ENCODE results near the gene METTL18. TPM values are rescaled to one million over a fixed set of nuclear protein-coding genes. Genes with fewer than 3 reads are reported as not detected.

The METTL18 gene
- total RNA-seq, 1 experiment from 2014 or later: 4.1 TPM

DNA sequence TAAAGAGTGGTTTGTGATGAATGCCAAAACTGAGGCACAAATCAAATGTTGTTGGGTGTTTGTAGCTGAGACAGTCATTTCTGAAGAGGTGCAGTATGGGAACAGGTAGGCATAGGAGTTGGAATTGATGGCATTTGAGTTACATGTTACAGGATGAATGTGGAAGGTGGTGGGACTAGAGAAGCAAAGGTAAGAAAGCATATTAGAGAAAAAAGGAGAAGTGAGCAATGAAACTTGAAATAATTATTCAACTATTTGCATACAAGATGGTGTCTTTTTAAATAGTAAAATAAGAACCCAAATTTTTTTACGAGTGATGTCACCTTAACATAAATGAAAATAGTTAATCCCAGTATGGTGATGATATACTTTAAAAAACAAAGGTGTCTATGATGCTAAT lies 40.2 kb upstream of the METTL18 start:
- no TSS peak for BruUV-seq (replicated peaks)
- no peaks in the 10 kb centered on the region for H3K27me3 ChIP-seq (ENCODE audit: control insufficient read depth, insufficient read depth, low read length)
- no peak overlapping the region for H3K27ac ChIP-seq (ENCODE audit: low read length)
- in situ Hi-C loops (cut with HindIII; ENCODE audit: low pct_unique_long_range_greater_than_20kb, low sequenced_read_pairs) (no loop called here), intact Hi-C loops (cut with micrococcal nuclease; ENCODE audit: unreplicated experiment) (no loop called here)
- no peak overlapping the region for H3K4me3 ChIP-seq (ENCODE audit: low read depth in 2 of 2, low read length in 2 of 2)
- H3K36me3 ChIP-seq (ENCODE audit: control insufficient read depth, insufficient read depth, low read length): peaks cover 13% of the 10 kb centered on the region; the same call in 1 of the 2 replicates
- no peak for TF ChIP-seq TCF7L2 (IDR thresholded peaks at IDR 0.05; ENCODE audit: low read depth, low read length)
- TF ChIP-seq, protein P1, sequence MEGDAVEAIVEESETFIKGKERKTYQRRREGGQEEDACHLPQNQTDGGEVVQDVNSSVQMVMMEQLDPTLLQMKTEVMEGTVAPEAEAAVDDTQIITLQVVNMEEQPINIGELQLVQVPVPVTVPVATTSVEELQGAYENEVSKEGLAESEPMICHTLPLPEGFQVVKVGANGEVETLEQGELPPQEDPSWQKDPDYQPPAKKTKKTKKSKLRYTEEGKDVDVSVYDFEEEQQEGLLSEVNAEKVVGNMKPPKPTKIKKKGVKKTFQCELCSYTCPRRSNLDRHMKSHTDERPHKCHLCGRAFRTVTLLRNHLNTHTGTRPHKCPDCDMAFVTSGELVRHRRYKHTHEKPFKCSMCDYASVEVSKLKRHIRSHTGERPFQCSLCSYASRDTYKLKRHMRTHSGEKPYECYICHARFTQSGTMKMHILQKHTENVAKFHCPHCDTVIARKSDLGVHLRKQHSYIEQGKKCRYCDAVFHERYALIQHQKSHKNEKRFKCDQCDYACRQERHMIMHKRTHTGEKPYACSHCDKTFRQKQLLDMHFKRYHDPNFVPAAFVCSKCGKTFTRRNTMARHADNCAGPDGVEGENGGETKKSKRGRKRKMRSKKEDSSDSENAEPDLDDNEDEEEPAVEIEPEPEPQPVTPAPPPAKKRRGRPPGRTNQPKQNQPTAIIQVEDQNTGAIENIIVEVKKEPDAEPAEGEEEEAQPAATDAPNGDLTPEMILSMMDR (IDR thresholded peaks at IDR 0.05): no peak
- TF ChIP-seq POLR2AphosphoS5 (IDR thresholded peaks at IDR 0.05; ENCODE audit: low read depth, low read length): no peak
- ChIA-PET POLR2A (no interaction called here), CTCF (no interaction called here)
- ATAC-seq: no peak
- H3K9me3 ChIP-seq (ENCODE audit: control insufficient read depth, insufficient read depth, low read depth, low read length): no peaks in the 10 kb centered on the region
- H3K4me1 ChIP-seq (ENCODE audit: control insufficient read depth, insufficient read depth, low read length): no peaks in the 10 kb centered on the region
- DNase-seq (ENCODE audit: low read depth, low spot score): no peak

DNA sequence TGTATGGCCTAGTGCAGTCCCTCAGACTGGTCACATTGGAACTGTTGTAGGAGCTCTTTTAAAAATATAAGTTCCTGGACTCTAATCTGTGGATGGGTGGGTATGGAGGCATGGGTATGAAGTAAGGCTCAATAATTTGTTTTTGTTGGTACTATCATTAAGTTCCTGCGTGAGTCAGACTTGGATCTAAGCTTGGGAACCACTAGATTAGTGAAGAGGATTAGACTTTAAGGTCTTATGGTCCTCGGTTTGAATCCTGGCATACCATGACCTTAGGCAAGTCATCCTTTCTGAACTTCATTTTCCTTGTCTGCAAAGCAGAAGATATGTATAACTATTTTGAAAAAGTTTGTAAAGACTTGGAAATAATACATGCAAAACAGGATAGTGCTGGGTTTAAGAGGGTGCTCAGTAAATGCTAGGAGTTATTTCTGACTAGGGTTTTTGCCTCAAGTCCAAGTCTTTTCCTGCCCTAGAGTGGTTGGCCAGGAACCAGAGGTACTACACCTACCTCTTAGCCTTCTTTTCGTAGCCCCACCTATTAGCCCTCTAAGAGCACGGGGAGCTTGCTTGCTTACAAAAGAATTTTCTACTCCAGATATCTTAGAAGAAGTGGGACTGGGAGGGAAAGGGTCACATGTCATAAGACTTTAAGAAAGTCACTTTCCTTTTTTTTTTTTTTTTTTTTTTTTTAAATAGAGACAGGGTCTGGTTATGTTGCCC lies 38.6 kb upstream of the METTL18 start:
- Histone ChIP-seq H3K27me3 (ENCODE audit: control insufficient read depth, insufficient read depth, low read length) (no peaks in the 10 kb centered on the region), H3K9me3 (ENCODE audit: control insufficient read depth, insufficient read depth, low read depth, low read length) (no peaks in the 10 kb centered on the region), H3K36me3 (ENCODE audit: control insufficient read depth, insufficient read depth, low read length) (peaks cover 14% of the 10 kb centered on the region; the same call in 1 of the 2 replicates), H3K4me1 (ENCODE audit: control insufficient read depth, insufficient read depth, low read length) (no peaks in the 10 kb centered on the region), H3K4me3 (ENCODE audit: low read depth in 2 of 2, low read length in 2 of 2) (no peak overlapping the region), H3K27ac (ENCODE audit: low read length) (no peak overlapping the region)
- intact Hi-C loops (cut with micrococcal nuclease; ENCODE audit: unreplicated experiment): no loop called here
- no peak for TF ChIP-seq SIN3A (IDR thresholded peaks at IDR 0.05; ENCODE audit: borderline replicate concordance, insufficient read depth, low read depth, low read length)
- ChIA-PET CTCF (no interaction called here), POLR2A (no interaction called here)
- no TSS peak for BruUV-seq (replicated peaks)
- in situ Hi-C loops (cut with HindIII; ENCODE audit: low pct_unique_long_range_greater_than_20kb, low sequenced_read_pairs): no loop called here
- ATAC-seq (no peak), DNase-seq (ENCODE audit: low read depth, low spot score) (no peak)

DNA sequence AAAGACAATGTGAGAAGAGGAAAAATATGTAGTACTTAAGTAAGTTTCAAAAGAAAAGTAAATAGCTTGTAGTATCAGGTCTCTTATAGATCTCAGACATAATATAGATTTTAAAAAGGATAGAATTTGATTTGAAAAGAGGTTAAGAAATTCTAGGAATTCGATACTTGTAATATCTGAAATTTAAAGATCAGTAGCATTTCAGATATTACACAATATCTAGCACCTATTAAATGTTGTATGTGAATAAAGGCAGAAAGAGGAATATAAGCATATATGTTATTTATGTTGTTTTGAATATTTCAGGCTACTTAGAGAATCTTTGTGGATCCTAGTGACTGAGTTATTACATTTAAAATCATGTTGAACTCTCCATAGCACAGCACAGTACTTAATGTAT lies 35.0 kb upstream of the METTL18 start:
- H3K27ac ChIP-seq (ENCODE audit: low read length): no peak overlapping the region
- H3K9me3 ChIP-seq (ENCODE audit: control insufficient read depth, insufficient read depth, low read depth, low read length): no peaks in the 10 kb centered on the region
- no peaks in the 10 kb centered on the region for H3K4me1 ChIP-seq (ENCODE audit: control insufficient read depth, insufficient read depth, low read length)
- no peaks in the 10 kb centered on the region for H3K27me3 ChIP-seq (ENCODE audit: control insufficient read depth, insufficient read depth, low read length)
- ChIA-PET CTCF (no interaction called here), POLR2A (no interaction called here)
- no peak for TF ChIP-seq POLR2AphosphoS5 (IDR thresholded peaks at IDR 0.05; ENCODE audit: low read depth, low read length)
- TF ChIP-seq TCF7L2 (IDR thresholded peaks at IDR 0.05; ENCODE audit: low read depth, low read length): no peak
- TF ChIP-seq, protein P2, sequence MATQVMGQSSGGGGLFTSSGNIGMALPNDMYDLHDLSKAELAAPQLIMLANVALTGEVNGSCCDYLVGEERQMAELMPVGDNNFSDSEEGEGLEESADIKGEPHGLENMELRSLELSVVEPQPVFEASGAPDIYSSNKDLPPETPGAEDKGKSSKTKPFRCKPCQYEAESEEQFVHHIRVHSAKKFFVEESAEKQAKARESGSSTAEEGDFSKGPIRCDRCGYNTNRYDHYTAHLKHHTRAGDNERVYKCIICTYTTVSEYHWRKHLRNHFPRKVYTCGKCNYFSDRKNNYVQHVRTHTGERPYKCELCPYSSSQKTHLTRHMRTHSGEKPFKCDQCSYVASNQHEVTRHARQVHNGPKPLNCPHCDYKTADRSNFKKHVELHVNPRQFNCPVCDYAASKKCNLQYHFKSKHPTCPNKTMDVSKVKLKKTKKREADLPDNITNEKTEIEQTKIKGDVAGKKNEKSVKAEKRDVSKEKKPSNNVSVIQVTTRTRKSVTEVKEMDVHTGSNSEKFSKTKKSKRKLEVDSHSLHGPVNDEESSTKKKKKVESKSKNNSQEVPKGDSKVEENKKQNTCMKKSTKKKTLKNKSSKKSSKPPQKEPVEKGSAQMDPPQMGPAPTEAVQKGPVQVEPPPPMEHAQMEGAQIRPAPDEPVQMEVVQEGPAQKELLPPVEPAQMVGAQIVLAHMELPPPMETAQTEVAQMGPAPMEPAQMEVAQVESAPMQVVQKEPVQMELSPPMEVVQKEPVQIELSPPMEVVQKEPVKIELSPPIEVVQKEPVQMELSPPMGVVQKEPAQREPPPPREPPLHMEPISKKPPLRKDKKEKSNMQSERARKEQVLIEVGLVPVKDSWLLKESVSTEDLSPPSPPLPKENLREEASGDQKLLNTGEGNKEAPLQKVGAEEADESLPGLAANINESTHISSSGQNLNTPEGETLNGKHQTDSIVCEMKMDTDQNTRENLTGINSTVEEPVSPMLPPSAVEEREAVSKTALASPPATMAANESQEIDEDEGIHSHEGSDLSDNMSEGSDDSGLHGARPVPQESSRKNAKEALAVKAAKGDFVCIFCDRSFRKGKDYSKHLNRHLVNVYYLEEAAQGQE (IDR thresholded peaks at IDR 0.05; ENCODE audit: insufficient read depth in 1 of 2, low read depth in 2 of 2, low read length in 1 of 2): no peak
- no peak for TF ChIP-seq SIN3A (IDR thresholded peaks at IDR 0.05; ENCODE audit: borderline replicate concordance, insufficient read depth, low read depth, low read length)
- TF ChIP-seq, protein P1 (IDR thresholded peaks at IDR 0.05): no peak
- in situ Hi-C loops (cut with HindIII; ENCODE audit: low pct_unique_long_range_greater_than_20kb, low sequenced_read_pairs) (no loop called here), intact Hi-C loops (cut with micrococcal nuclease; ENCODE audit: unreplicated experiment) (no loop called here)
- no peak for ATAC-seq
- peaks cover 14% of the 10 kb centered on the region; the same call in 1 of the 2 replicates for H3K36me3 ChIP-seq (ENCODE audit: control insufficient read depth, insufficient read depth, low read length)
- DNase-seq (ENCODE audit: low read depth, low spot score): no peak
- no TSS peak for BruUV-seq (replicated peaks)
- H3K4me3 ChIP-seq (ENCODE audit: low read depth in 2 of 2, low read length in 2 of 2): no peak overlapping the region

Data from Panc1 (cell line).